Activated CD8-positive, alpha-beta T cell treated with anti-CD3 and anti-CD28 coated beads, Interleukin-2, amount 10 ng/mL, durations not matched to agents 7 days and 5 days (primary cell): ENCODE data around the gene NPFF. TPM values are rescaled to one million over a fixed set of nuclear protein-coding genes. Genes with fewer than 3 reads are reported as not detected.
A peak's percentile ranks its signal among the peaks of the same experiment; 100 is the strongest.
"Not testable (repeated sequence)": the region's sequence is repeated elsewhere in the genome, so short reads cannot be mapped to it uniquely, and the experiment has no call there.

Experiments used
- ATAC-seq: fragments of 150-1000 bp; cut with Tn5 transposase; one replicate; pipeline ENCODE4 v1.10.0; 2021; ENCODE audit warnings: moderate library complexity
- CTCF ChIA-PET: fragments of 350-600 bp; sonication (Branson Sonifier 250); formaldehyde crosslinking; loops from one replicate; lab custom pipeline; 2021; ENCODE audit warnings: antibody characterized with exemption; lab: Charles Lee
- POLR2A ChIA-PET: fragments of 350-600 bp; sonication (Branson Sonifier 250); formaldehyde crosslinking; loops from one replicate; lab custom pipeline; 2021; ENCODE audit warnings: antibody characterized with exemption; lab: Charles Lee
- DNase-seq: peaks from one replicate; pipeline ENCODE4 v3.0.0-alpha.2; 2020
- H3K27ac Mint-ChIP-seq: one replicate; pipeline ENCODE4 v1.8.0; 2021; ENCODE audit warnings: mild to moderate bottlenecking, mixed read lengths
- H3K27me3 Mint-ChIP-seq: one replicate; pipeline ENCODE4 v1.8.0; 2021; ENCODE audit warnings: low read depth, mixed read lengths
- H3K36me3 Mint-ChIP-seq: one replicate; pipeline ENCODE4 v1.8.0; 2021; ENCODE audit warnings: low read depth, mixed read lengths
- H3K4me1 Mint-ChIP-seq: one replicate; pipeline ENCODE4 v1.8.0; 2021; ENCODE audit warnings: low read depth, mixed read lengths
- H3K4me3 Mint-ChIP-seq: one replicate; pipeline ENCODE4 v1.8.0; 2021; ENCODE audit warnings: mild to moderate bottlenecking, mixed read lengths
- H3K9me3 Mint-ChIP-seq: one replicate; pipeline ENCODE4 v1.8.0; 2022; ENCODE audit warnings: mixed read lengths; ENCODE audit not compliant: insufficient read depth
- total RNA-seq, 2 experiments: library from RNA; stranded (reverse); gene quantifications; one replicate each; pipeline ENCODE4 v1.2.3, GENCODE V29; 2021

NPFF gene, protein sequence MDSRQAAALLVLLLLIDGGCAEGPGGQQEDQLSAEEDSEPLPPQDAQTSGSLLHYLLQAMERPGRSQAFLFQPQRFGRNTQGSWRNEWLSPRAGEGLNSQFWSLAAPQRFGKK
- not detected for total RNA-seq

DNA sequence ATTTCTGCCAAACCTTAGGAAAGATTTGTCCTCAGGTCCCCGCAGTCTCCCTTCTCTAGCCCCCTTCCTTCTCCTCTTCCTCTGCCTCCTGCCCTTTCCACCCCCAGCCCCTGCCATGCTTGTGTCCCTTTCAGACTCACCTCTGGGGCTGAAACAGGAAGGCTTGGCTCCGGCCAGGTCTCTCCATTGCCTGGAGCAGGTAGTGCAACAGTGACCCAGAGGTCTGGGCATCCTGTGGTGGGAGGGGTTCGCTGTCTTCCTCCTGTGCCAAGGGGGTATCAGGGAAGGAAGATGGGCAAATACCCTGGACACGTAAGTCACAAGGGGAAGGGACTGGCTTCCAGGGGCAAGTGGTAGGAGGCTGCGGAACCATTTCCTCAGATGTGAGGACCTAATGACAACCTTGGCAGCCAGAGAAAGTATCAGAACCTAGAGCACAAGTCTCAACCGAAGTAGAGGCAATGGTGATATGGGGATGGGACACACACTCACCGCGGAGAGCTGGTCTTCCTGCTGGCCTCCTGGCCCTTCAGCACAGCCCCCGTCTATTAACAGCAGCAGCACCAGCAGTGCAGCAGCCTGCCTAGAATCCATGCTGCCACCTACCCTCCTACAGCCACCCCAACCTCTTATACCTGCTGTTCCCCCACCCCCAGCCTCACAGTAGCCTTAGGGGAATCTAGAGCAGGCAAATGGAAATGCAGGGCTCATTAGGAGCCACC is at the start of gene NPFF:
NPFF (minus strand) TSS at position 604 of the 722 bp plus-strand sequence; CDS start at position 594, 10 bp downstream.
- POLR2A ChIA-PET, result no interaction called here
- DNase-seq (no peak), ATAC-seq (no peak)
- H3K36me3 Mint-ChIP-seq, result peaks cover 18% of the 10 kb centered on the region
- no peak within 1 kb of the TSS for H3K4me3 Mint-ChIP-seq
- CTCF ChIA-PET, result interaction anchor here (1.7 to 5.0 kb wide), 4 partner anchors 25 to 161 kb away, joined by 6 to 49 read pairs (median 16); no protein-coding TSS in a partner anchor
- peak within 1 kb of the TSS; percentile 72 for H3K27ac Mint-ChIP-seq
- H3K4me1 Mint-ChIP-seq, result peaks cover 24% of the 10 kb centered on the region
- no peaks in the 10 kb centered on the region for H3K9me3 Mint-ChIP-seq
- H3K27me3 Mint-ChIP-seq, result no peaks in the 10 kb centered on the region

DNA sequence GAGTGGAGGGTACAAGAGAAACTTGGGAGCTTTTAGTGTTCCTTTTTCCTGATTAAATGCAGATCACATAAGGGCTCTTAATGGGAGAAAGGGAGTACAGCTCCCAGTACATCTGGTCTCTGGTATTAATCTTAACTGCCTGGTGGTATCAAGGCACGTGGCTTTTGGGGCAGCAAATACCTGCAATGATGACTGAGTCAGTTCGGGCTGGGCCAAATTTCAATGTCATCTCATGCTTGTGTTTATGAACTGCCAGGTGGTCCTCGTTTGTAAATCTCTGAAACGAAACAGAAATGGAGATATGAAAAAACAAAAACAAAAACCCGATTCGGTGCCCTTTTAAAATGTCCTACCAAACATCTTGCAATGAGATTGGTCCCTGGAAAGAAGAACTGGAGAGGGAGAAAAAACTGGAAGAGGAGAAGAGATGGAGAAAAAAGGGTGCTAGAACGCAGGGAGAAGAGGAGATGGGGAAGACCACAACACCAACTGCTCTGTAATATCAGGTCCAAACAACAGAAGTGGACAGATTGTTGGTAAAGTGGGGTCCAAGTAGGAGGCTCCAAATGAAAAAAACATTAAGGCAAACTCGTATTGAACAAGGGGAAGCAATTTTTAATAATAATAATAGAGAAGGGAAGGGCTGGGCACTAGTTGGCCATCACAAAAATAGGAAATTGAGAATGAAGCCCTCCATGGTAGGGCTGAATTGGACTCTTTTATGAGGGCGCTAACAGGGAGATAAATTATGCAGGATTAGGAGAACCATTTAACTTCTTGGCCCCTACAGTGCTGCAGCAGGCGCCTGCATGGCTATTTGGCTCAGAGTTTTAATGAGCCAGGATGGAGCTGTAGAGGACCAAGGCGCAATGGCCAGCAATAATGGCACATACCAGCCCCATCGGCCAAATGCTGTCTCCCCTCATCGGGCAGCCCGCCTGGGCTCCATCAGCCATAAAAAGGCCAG is 45.4 kb upstream of the NPFF start:
- H3K4me1 Mint-ChIP-seq, result peaks cover 4% of the 10 kb centered on the region
- no peaks in the 10 kb centered on the region for H3K9me3 Mint-ChIP-seq
- CTCF ChIA-PET, result interaction anchor here (0.8 to 3.1 kb wide), 6 partner anchors 9 to 123 kb away, joined by 3 to 10 read pairs (median 4); partner anchors contain the start of gene ATP5MC2
- peaks cover 21% of the 10 kb centered on the region for H3K36me3 Mint-ChIP-seq
- H3K27me3 Mint-ChIP-seq, result no peaks in the 10 kb centered on the region
- POLR2A ChIA-PET, result no interaction called here
- no peak overlapping the region for H3K4me3 Mint-ChIP-seq
- ATAC-seq (no peak), DNase-seq (no peak)
- H3K27ac Mint-ChIP-seq, result no peak overlapping the region

DNA sequence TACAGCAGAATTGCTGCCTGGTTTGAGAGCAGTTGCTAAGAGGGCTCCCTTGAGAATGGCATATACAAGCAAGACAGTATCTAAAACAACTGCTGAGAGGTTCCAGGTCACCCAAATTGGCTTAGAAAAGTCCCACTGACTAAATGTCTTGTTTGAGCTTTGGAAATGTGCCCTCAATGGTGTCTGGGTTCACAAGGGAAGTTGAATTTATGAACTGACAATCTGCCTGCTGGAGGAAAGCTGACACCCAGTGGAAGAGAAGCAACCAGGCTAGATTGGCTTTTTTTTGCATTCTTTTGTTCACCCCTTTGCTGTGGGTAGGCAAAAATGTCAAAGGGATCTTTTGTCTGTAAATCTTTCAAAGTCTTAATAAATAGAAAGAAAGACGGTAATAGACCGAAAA is 44.6 kb upstream of the NPFF start:
- CTCF ChIA-PET, result interaction anchor here (0.8 to 3.1 kb wide), 5 partner anchors 9 to 124 kb away, joined by 3 to 10 read pairs (median 3); partner anchors contain the start of gene ATP5MC2

DNA sequence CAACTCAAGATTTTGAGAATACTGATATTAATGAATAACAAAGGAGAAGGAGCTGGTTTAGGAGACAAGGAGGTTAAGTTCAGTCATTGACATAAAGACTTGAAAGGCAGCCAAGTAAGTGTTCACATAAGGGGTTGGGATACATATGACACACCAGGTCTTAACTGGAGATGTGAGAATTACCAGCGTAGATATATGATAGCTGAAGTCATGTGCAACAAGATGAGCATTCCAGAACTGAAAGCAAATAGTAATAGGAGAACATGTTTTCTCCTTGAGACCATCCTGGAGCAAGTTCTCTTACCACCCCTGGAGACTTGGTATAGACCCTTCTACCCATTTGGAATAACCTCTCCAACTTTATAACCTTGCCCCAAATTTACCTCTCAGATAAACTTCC is 43.3 kb upstream of the NPFF start:
- no peak for DNase-seq
- no peak overlapping the region for H3K4me3 Mint-ChIP-seq
- CTCF ChIA-PET, result interaction anchor here (1.6 to 3.1 kb wide), 2 partner anchors 125 to 127 kb away, joined by 5 to 10 read pairs; partner anchors contain the start of gene ATP5MC2
- POLR2A ChIA-PET, result no interaction called here
- ATAC-seq, result no peak
- H3K9me3 Mint-ChIP-seq, result no peaks in the 10 kb centered on the region
- peaks cover 21% of the 10 kb centered on the region for H3K36me3 Mint-ChIP-seq
- H3K27me3 Mint-ChIP-seq, result no peaks in the 10 kb centered on the region
- H3K27ac Mint-ChIP-seq, result no peak overlapping the region
- H3K4me1 Mint-ChIP-seq, result peaks cover 4% of the 10 kb centered on the region

More for the DNA sequence above, 44.6 kb upstream of the NPFF start:
- Mint-ChIP-seq H3K27ac (no peak overlapping the region), H3K4me1 (peaks cover 4% of the 10 kb centered on the region), H3K9me3 (no peaks in the 10 kb centered on the region), H3K36me3 (peaks cover 21% of the 10 kb centered on the region), H3K27me3 (no peaks in the 10 kb centered on the region), H3K4me3 (no peak overlapping the region)
- POLR2A ChIA-PET, result interaction anchor here (1.0 kb wide), 1 partner anchor 176 kb away, joined by 3 read pairs; no protein-coding TSS in a partner anchor
- DNase-seq (no peak), ATAC-seq (no peak)

DNA sequence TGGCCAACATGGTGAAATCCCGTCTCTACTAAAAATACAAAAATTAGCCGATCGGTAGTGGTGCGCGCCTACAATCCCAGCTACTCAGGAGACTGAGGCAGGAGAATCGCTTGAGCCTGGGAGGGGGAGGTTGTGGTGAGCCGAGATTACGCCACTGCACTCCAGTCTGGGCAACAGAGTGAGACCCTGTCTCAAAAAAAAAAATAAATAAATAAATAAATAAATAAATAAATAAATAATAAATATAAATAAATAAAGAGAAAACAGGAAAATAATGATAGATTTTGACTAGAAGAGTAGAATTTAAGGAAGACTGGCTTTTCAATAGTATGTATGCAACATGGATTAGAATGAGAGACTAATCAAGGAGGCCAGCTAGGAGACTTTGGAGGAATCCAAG is 42.8 kb upstream of the NPFF start:
- POLR2A ChIA-PET, ATAC-seq, H3K4me1 Mint-ChIP-seq, H3K27ac Mint-ChIP-seq, H3K9me3 Mint-ChIP-seq, H3K27me3 Mint-ChIP-seq, DNase-seq, H3K4me3 Mint-ChIP-seq: not testable (repeated sequence)
- CTCF ChIA-PET, result interaction anchor here (1.6 to 3.1 kb wide), 2 partner anchors 125 to 127 kb away, joined by 5 to 10 read pairs; partner anchors contain the start of gene ATP5MC2
- H3K36me3 Mint-ChIP-seq, result peaks cover 21% of the 10 kb centered on the region

DNA sequence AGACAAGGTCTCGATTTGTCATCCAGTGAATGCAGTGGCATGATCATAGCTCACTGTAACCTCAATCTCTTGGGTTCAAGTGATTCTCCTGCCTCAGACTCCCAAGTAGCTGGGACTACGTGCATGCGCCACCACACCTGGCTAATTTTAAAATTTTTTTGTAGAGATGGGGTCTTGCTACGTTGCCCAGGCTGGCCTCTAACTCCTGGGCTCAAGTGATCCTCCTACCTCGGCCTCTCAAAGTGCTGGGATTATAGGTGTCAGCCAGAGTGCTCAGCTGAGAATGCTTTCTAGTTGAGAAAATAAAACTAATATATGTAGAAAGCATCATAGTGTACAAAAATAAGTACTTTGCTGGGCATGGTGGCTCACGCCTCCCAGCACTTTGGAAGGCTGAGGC is 41.1 kb upstream of the NPFF start:
- CTCF ChIA-PET, result interaction anchor here (0.8 to 1.2 kb wide), 2 partner anchors 8 to 127 kb away, joined by 3 to 5 read pairs; partner anchors contain the start of gene ATP5MC2
- Mint-ChIP-seq H3K36me3 (peaks cover 27% of the 10 kb centered on the region), H3K4me1 (peaks cover 14% of the 10 kb centered on the region)
- DNase-seq, POLR2A ChIA-PET, H3K27ac Mint-ChIP-seq, H3K9me3 Mint-ChIP-seq, H3K27me3 Mint-ChIP-seq, H3K4me3 Mint-ChIP-seq, ATAC-seq: not testable (repeated sequence)

DNA sequence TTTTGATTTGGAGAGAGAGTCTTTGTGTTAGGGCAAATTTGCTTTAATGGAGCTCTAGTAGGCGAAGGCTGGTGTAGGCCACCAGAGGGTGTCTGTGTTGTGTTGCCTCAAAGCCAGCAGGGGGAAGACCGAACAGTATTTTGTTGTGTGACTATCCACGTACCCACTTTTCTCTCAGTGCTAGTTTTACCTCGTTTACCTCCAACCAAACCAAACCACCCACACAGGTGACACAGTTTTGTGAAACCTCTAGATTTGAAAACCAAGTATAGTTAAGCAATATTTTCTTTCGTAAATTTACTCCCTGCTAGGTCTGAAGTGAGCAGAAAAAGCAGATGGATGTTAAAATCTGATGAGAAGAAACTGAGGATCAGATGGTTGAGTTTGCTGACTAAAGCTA is 36.3 kb upstream of the NPFF start:
- CTCF ChIA-PET, result interaction anchor here (0.6 to 5.9 kb wide), 44 partner anchors 8 to 921 kb away, joined by 3 to 122 read pairs (median 5); partner anchors contain the start of genes ATF7 and ATP5MC2
- POLR2A ChIA-PET, result interaction anchor here (0.6 to 2.7 kb wide), 3 partner anchors 66 to 133 kb away, joined by 3 to 18 read pairs (median 4); partner anchors contain the start of gene ATP5MC2
- peaks cover 22% of the 10 kb centered on the region for H3K36me3 Mint-ChIP-seq
- H3K4me3 Mint-ChIP-seq, result no peak overlapping the region
- ATAC-seq (peak; percentile 92), DNase-seq (peak; percentile 65)
- H3K4me1 Mint-ChIP-seq, result peaks cover 10% of the 10 kb centered on the region
- H3K9me3 Mint-ChIP-seq, result no peaks in the 10 kb centered on the region
- H3K27me3 Mint-ChIP-seq, result no peaks in the 10 kb centered on the region
- H3K27ac Mint-ChIP-seq, result peak overlapping the region; percentile 59

DNA sequence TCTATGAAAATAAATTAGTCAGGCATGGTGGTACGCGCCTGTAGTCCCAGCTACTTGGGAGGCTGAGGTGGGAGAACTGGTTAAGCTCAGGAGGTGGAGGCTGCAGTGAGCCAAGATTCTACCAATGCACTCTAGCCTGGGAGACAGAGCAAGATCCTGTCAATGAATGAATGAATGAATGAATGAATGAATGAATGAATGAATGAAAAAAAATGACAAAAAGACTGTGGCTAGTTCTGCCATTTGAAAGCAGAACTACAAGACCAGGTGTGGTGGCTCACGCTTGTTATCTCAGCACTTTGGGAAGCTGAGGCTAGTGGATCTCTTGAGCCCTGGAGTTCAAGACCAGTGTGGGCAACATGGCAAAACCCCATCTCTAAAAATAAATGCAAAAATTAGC is 32.2 kb upstream of the NPFF start:
- Mint-ChIP-seq H3K36me3 (peaks cover 31% of the 10 kb centered on the region), H3K27ac (no peak overlapping the region), H3K27me3 (no peaks in the 10 kb centered on the region), H3K9me3 (no peaks in the 10 kb centered on the region), H3K4me1 (peaks cover 10% of the 10 kb centered on the region), H3K4me3 (no peak overlapping the region)
- DNase-seq (no peak), ATAC-seq (no peak)
- ChIA-PET POLR2A (no interaction called here), CTCF (interaction anchor here (1.2 to 2.0 kb wide), 2 partner anchors 136 to 206 kb away, joined by 3 to 10 read pairs; partner anchors contain the start of gene ATP5MC2)

DNA sequence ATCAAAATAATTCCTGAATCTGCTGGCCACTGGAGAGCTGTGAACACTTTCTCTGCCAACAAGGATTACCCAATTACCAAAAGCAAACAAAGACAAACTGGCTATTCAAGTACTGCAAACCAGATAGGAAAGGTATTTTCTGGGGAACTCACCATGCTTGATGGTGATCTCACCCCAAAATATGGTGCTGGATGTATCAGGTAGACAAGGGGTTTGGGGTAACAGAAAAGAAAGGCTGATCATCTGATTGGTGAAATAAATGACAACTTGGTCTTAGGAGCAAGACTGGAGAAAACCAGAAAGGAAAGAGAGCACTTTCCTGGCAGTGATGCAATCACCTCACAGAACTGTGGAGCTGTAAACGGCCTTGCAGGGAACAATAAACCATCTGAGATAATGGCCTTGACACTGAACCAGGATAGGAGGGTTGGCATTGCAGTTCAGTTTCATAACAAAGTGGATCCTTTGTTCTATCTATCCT is 31.0 kb upstream of the NPFF start:
- CTCF ChIA-PET, result interaction anchor here (0.7 to 2.0 kb wide), 3 partner anchors 30 to 208 kb away, joined by 3 to 10 read pairs (median 3); partner anchors contain the start of gene ATP5MC2
- H3K36me3 Mint-ChIP-seq, result peaks cover 31% of the 10 kb centered on the region

DNA sequence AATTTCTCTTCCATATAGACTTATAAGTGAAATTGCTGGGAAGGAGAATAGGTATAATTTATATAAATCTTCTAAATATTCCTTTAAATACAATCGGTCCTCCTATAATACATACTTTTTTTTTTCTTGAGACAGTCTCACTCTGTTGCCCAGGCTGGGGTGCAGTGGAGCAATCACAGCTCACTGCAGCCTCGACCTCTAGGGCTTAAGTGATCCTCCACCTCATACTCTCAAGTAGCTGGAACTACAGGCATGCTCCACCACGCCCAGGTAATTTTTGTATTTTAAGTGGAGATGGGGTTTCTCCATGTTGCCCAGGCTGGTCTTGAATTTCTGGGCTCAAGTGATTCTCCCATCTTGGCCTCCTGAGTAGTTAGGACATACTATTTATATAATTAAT is 29.7 kb upstream of the NPFF start:
- POLR2A ChIA-PET, result no interaction called here
- peaks cover 40% of the 10 kb centered on the region for H3K36me3 Mint-ChIP-seq
- H3K27me3 Mint-ChIP-seq, result no peaks in the 10 kb centered on the region

More for the DNA sequence above, 31.0 kb upstream of the NPFF start:
- no peak overlapping the region for H3K4me3 Mint-ChIP-seq
- ATAC-seq (no peak), DNase-seq (no peak)
- POLR2A ChIA-PET, result interaction anchor here (1.0 kb wide), 1 partner anchor 140 kb away, joined by 4 read pairs; no protein-coding TSS in a partner anchor
- H3K9me3 Mint-ChIP-seq, result no peaks in the 10 kb centered on the region
- no peaks in the 10 kb centered on the region for H3K27me3 Mint-ChIP-seq
- no peak overlapping the region for H3K27ac Mint-ChIP-seq
- H3K4me1 Mint-ChIP-seq, result no peaks in the 10 kb centered on the region

DNA sequence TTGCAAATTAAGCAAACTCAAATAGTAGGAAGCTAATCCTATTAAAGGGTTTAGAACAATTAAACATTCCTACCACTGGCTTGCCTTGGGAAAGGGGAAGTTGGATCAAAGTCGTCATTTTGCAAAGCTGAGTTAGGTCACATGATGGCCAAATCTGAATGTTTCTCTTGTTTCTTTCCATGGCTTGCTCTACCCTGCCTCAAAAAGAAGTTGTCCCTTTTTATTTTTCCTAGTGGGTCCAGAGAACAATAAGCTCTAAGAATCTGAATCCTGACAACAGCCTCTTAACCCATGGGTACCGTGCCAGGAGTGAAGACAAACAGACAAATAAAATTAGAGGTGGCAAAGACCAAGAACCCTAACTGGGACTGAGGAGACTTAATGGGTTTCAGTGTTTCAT is 26.2 kb upstream of the NPFF start:
- no peaks in the 10 kb centered on the region for H3K9me3 Mint-ChIP-seq
- ChIA-PET POLR2A (no interaction called here), CTCF (no interaction called here)
- no peak for DNase-seq
- no peak overlapping the region for H3K4me3 Mint-ChIP-seq
- H3K36me3 Mint-ChIP-seq, result peaks cover 39% of the 10 kb centered on the region
- ATAC-seq, result no peak
- no peaks in the 10 kb centered on the region for H3K4me1 Mint-ChIP-seq
- no peak overlapping the region for H3K27ac Mint-ChIP-seq
- no peaks in the 10 kb centered on the region for H3K27me3 Mint-ChIP-seq

More for the DNA sequence above, 29.7 kb upstream of the NPFF start:
- H3K4me1 Mint-ChIP-seq, result no peaks in the 10 kb centered on the region
- no peak overlapping the region for H3K4me3 Mint-ChIP-seq
- no peaks in the 10 kb centered on the region for H3K9me3 Mint-ChIP-seq
- DNase-seq (no peak), ATAC-seq (no peak)
- CTCF ChIA-PET, result no interaction called here
- no peak overlapping the region for H3K27ac Mint-ChIP-seq
